OCI-LY7 (cell line): ENCODE measurements around the gene SLCO2A1. TPM values are rescaled to one million over a fixed set of nuclear protein-coding genes. Genes with fewer than 3 reads are reported as not detected.

Experiments
- BruUV-seq: library from RNA; stranded (reverse); fragments of 400-500 nt; replicated peaks from 2 replicates; lab custom pipeline; 2021; lab: Mats Ljungman, UMichigan
- CTCF ChIA-PET: fragments of 300-600 bp; sonication (Branson Sonifier 250); formaldehyde crosslinking; loops from one replicate; lab custom pipeline; 2022; ENCODE audit warnings: antibody characterized with exemption; ENCODE audit not compliant: unreplicated experiment; lab: Charles Lee
- POLR2A ChIA-PET: fragments of 300-600 bp; sonication (Branson Sonifier 250); formaldehyde crosslinking; loops from one replicate; lab custom pipeline; 2022; ENCODE audit warnings: antibody characterized with exemption; lab: Charles Lee
- DNase-seq: peaks from one replicate; pipeline ENCODE4 v3.0.0-alpha.2; 2015; ENCODE audit warnings: low spot score
- H2AFZ ChIP-seq: fragments of 200-600 bp; sonication (generic), shearing (Covaris generic); 2 replicates; pipeline ENCODE4 v1.6.1; 2014; ENCODE audit warnings: mild to moderate bottlenecking, antibody characterized with exemption, low read length, moderate library complexity
- H3K27ac ChIP-seq: fragments of 200-600 bp; sonication (generic); 2 replicates; pipeline ENCODE4 v1.5.1; 2014; ENCODE audit warnings: mixed run types, low read depth, mild to moderate bottlenecking, moderate library complexity, low read length, inconsistent platforms; ENCODE audit not compliant: poor library complexity, severe bottlenecking
- H3K36me3 ChIP-seq: fragments of 200-600 bp; sonication (generic); 2 replicates; pipeline ENCODE4 v1.6.1; 2014; ENCODE audit warnings: mild to moderate bottlenecking, antibody characterized with exemption, low read length, moderate library complexity, mixed read lengths; ENCODE audit not compliant: insufficient read depth
- H3K4me1 ChIP-seq: fragments of 200-600 bp; sonication (generic); 2 replicates; pipeline ENCODE4 v1.5.1; 2014; ENCODE audit warnings: mild to moderate bottlenecking, low read length; ENCODE audit not compliant: insufficient read depth, poor library complexity, severe bottlenecking
- H3K4me2 ChIP-seq: fragments of 200-600 bp; sonication (generic); 2 replicates; pipeline ENCODE4 v1.6.1; 2014; ENCODE audit warnings: mild to moderate bottlenecking, low read length
- H3K4me3 ChIP-seq: fragments of 200-600 bp; sonication (generic); 2 replicates; pipeline ENCODE4 v1.5.1; 2014; ENCODE audit warnings: mild to moderate bottlenecking, low read depth, low read length; ENCODE audit not compliant: poor library complexity, severe bottlenecking
- H3K79me2 ChIP-seq: fragments of 200-600 bp; sonication (generic); 2 replicates; pipeline ENCODE4 v1.6.1; 2016; ENCODE audit warnings: low read depth, mild to moderate bottlenecking, low read length, moderate library complexity, mixed read lengths; ENCODE audit not compliant: insufficient read depth
- H3K9me2 ChIP-seq: fragments of 200-600 bp; sonication (generic); 2 replicates; pipeline ENCODE4 v1.6.1; 2016; ENCODE audit warnings: mild to moderate bottlenecking, low read length, mixed read lengths; ENCODE audit not compliant: insufficient read depth
- H3K9me3 ChIP-seq: fragments of 200-600 bp; sonication (generic); 2 replicates; pipeline ENCODE4 v1.6.1; 2014; ENCODE audit warnings: mild to moderate bottlenecking, mixed run types, low read length, mixed read lengths
- H4K20me1 ChIP-seq: fragments of 200-600 bp; sonication (generic); 2 replicates; pipeline ENCODE4 v1.6.1; 2014; ENCODE audit warnings: mild to moderate bottlenecking, antibody characterized with exemption, low read length, moderate library complexity, mixed read lengths; ENCODE audit not compliant: insufficient read depth
- CTCF ChIP-seq: fragments of 200-600 bp; sonication (generic); conservative IDR thresholded peaks from 2 replicates; pipeline ENCODE4 v1.5.1; 2014; ENCODE audit warnings: mild to moderate bottlenecking, antibody characterized with exemption, low read length, moderate library complexity, mixed read lengths
- EZH2phosphoT487 ChIP-seq: fragments of 200-600 bp; sonication (generic); IDR thresholded peaks from 2 replicates; pipeline ENCODE4 v1.6.1; 2018; ENCODE audit warnings: low read depth, borderline replicate concordance, mild to moderate bottlenecking, mixed run types, antibody characterized with exemption, low read length, moderate library complexity, mixed read lengths
- intact Hi-C: fragments of 100-400 bp; cut with micrococcal nuclease; formaldehyde crosslinking; loops from one replicate; pipeline ENCODE4 v1.10.0; 2022; ENCODE audit not compliant: unreplicated experiment
- total RNA-seq, 2 experiments: library from RNA; depleted of rRNA in 1 of 2; stranded (reverse); fragments of >200 nt in 1 of 2; shearing (Covaris generic) in 1 of 2; gene quantifications; 2 replicates each; pipeline ENCODE4 v1.2.3, GENCODE V29; 2014 to 2022

Gene SLCO2A1
- total RNA-seq, 2 experiments from 2014 or later: not detected

- Histone ChIP-seq H3K9me2 (no peaks in the 10 kb centered on the region), H4K20me1 (no peaks in the 10 kb centered on the region), H3K4me3 (no peak overlapping the region), H3K27ac (no peak overlapping the region), H2AFZ (no peak overlapping the region), H3K36me3 (no peaks in the 10 kb centered on the region), H3K9me3 (no peaks in the 10 kb centered on the region), H3K79me2 (no peaks in the 10 kb centered on the region), H3K4me1 (no peaks in the 10 kb centered on the region), H3K4me2 (no peak overlapping the region)
- DNase-seq: no peak
- no peak for TF ChIP-seq EZH2phosphoT487
- TF ChIP-seq CTCF: no peak
- CTCF ChIA-PET: interaction anchor here (0.6 kb wide), 1 partner anchor 129 kb away, joined by 3 read pairs; no protein-coding TSS in a partner anchor
- POLR2A ChIA-PET: interaction anchor here (1.2 kb wide), 1 partner anchor 14 kb away, joined by 3 read pairs; no protein-coding TSS in a partner anchor
- intact Hi-C loops: loop anchor here (10.0 kb wide), 1 partner anchor 279 kb away; no protein-coding TSS in a partner anchor
- no TSS peak for BruUV-seq
Observed at GRCh38 chr3:133935843-133936769, 93.6 kb downstream of the SLCO2A1 start.

GRCh38 chr3:133934996-133935842, 94.5 kb downstream of the SLCO2A1 start:
- intact Hi-C loops: loop anchor here (10.0 kb wide), 1 partner anchor 280 kb away; no protein-coding TSS in a partner anchor
- Histone ChIP-seq H3K4me2 (no peak overlapping the region), H3K79me2 (no peaks in the 10 kb centered on the region), H3K36me3 (no peaks in the 10 kb centered on the region), H3K27ac (no peak overlapping the region), H2AFZ (no peak overlapping the region), H3K9me3 (no peaks in the 10 kb centered on the region), H4K20me1 (no peaks in the 10 kb centered on the region), H3K4me3 (no peak overlapping the region), H3K9me2 (no peaks in the 10 kb centered on the region), H3K4me1 (no peaks in the 10 kb centered on the region)
- ChIA-PET POLR2A (no interaction called here), CTCF (no interaction called here)
- DNase-seq: no peak
- no TSS peak for BruUV-seq
- no peak for TF ChIP-seq EZH2phosphoT487
- TF ChIP-seq CTCF: no peak
